HCT116 (cell line): Measurements from ENCODE around the gene FMN1. TPM values are rescaled to one million over a fixed set of nuclear protein-coding genes. Genes with fewer than 3 reads are reported as not detected.

Experiments
- ATAC-seq: fragments of 200-7000 bp; cut with Tn5 transposase; 2 replicates; pipeline ENCODE4 v1.9.1; 2020; ENCODE audit warnings: mild to moderate bottlenecking, moderate library complexity
- BruUV-seq: library from RNA; stranded (reverse); fragments of 400-500 nt; replicated peaks from 2 replicates; lab custom pipeline; 2021; lab: Mats Ljungman, UMichigan
- CTCF ChIA-PET: fragments of 300-600 bp; sonication (Branson Sonifier 250); formaldehyde crosslinking; loops from one replicate; lab custom pipeline; 2021; ENCODE audit warnings: antibody characterized with exemption; lab: Charles Lee
- POLR2A ChIA-PET: fragments of 300-600, 350-600 bp; sonication (Branson Sonifier 250); formaldehyde crosslinking; loops from one replicate; lab custom pipeline; 2021; ENCODE audit warnings: antibody characterized with exemption; lab: Charles Lee
- RAD21 ChIA-PET, 2 experiments: fragments of 300-600 bp; sonication (Branson Sonifier 250); formaldehyde crosslinking; loops; one replicate each; lab custom pipeline; 2023; ENCODE audit warnings: low total read pairs in 2 of 2; ENCODE audit not compliant: uncharacterized antibody in 2 of 2, unreplicated experiment in 2 of 2, low non-redundant PET in 1 of 2; lab: Charles Lee
- DNase-seq: peaks from one replicate; pipeline ENCODE4 v3.0.0-alpha.2; 2010; ENCODE audit warnings: low read depth, low spot score
- H2AFZ ChIP-seq: fragments of 200-600 bp; shearing (Covaris generic), sonication (generic); 2 replicates; pipeline ENCODE4 v1.6.1; 2017; ENCODE audit warnings: low read depth, mixed run types, mixed read lengths, antibody characterized with exemption, low read length; ENCODE audit not compliant: poor library complexity, severe bottlenecking
- H3K27ac ChIP-seq: 2 replicates; pipeline ENCODE4 v1.5.1; 2012; ENCODE audit warnings: low read depth, low read length
- H3K27me3 ChIP-seq: fragments of 200-600 bp; sonication (generic); 2 replicates; pipeline ENCODE4 v1.6.1; 2016; ENCODE audit warnings: mixed run types, low read length, mixed read lengths; ENCODE audit not compliant: insufficient read depth
- H3K36me3 ChIP-seq, 2 experiments: fragments of 200-500 bp in 1 of 2; fragments of 200-600 bp in 1 of 2; sonication (Bioruptor generic) in 1 of 2; sonication (generic) in 1 of 2; 2 replicates each; pipeline versions ENCODE4 v1.5.1 to v1.6.1; 2014 to 2016; ENCODE audit warnings: low read length in 2 of 2, inconsistent platforms in 1 of 2, mixed read lengths in 1 of 2, mixed run types in 1 of 2; ENCODE audit not compliant: insufficient read depth in 2 of 2, control insufficient read depth in 1 of 2
- H3K4me1 ChIP-seq, 2 experiments: fragments of 200-600 bp in 1 of 2; sonication (generic) in 1 of 2; 2 replicates each; pipeline versions ENCODE4 v1.5.1 to v1.6.1; 2012 to 2017; ENCODE audit warnings: low read length in 2 of 2, inconsistent platforms in 1 of 2, mild to moderate bottlenecking in 1 of 2, mixed read lengths in 1 of 2, mixed run types in 1 of 2, moderate library complexity in 1 of 2; ENCODE audit not compliant: insufficient read depth in 2 of 2, control insufficient read depth in 1 of 2
- H3K4me2 ChIP-seq: fragments of 200-600 bp; sonication (generic); 2 replicates; pipeline ENCODE4 v1.6.1; 2017; ENCODE audit warnings: mixed run types, low read length, mixed read lengths
- H3K4me3 ChIP-seq, 2 experiments: fragments of 200-600 bp in 1 of 2; sonication (generic) in 1 of 2; replicated peaks in 1 of 2; 2 replicates each; pipeline ENCODE4 v1.5.1; 2011 to 2016; ENCODE audit warnings: low read length in 2 of 2, control low read depth in 1 of 2, low read depth in 1 of 2, mild to moderate bottlenecking in 1 of 2, mixed read lengths in 1 of 2, mixed run types in 1 of 2
- H3K79me2 ChIP-seq: fragments of 200-600 bp; sonication (generic); 2 replicates; pipeline ENCODE4 v1.6.1; 2017; ENCODE audit warnings: mild to moderate bottlenecking, mixed run types, low read length, moderate library complexity, mixed read lengths; ENCODE audit not compliant: insufficient read depth
- H3K9ac ChIP-seq: fragments of 200-600 bp; sonication (generic); 2 replicates; pipeline ENCODE4 v1.6.1; 2016; ENCODE audit warnings: low read length, mixed read lengths
- H3K9me2 ChIP-seq: fragments of 200-600 bp; sonication (generic), shearing (Covaris generic); 2 replicates; pipeline ENCODE4 v1.6.1; 2017; ENCODE audit warnings: mixed run types, mild to moderate bottlenecking, moderate library complexity; ENCODE audit not compliant: insufficient read depth
- H3K9me3 ChIP-seq, 2 experiments: fragments of 200-500 bp in 1 of 2; fragments of 200-600 bp in 1 of 2; sonication (Bioruptor generic) in 1 of 2; sonication (generic) in 1 of 2; 2 replicates each; pipeline ENCODE4 v1.6.1; 2014 to 2017; ENCODE audit warnings: low read length in 2 of 2, mixed read lengths in 2 of 2, inconsistent platforms in 1 of 2, low read depth in 1 of 2, mild to moderate bottlenecking in 1 of 2, mixed run types in 1 of 2, moderate library complexity in 1 of 2; ENCODE audit not compliant: control insufficient read depth in 1 of 2, insufficient read depth in 1 of 2
- H4K20me1 ChIP-seq: fragments of 200-600 bp; sonication (generic), shearing (Covaris generic); 2 replicates; pipeline ENCODE4 v1.6.1; 2017; ENCODE audit warnings: mixed run types, mild to moderate bottlenecking, moderate library complexity; ENCODE audit not compliant: insufficient read depth
- ATF3 ChIP-seq: IDR thresholded peaks from 2 replicates; pipeline ENCODE4 v1.6.1; 2012
- CBX3 ChIP-seq: IDR thresholded peaks from 2 replicates; pipeline ENCODE4 v1.6.1; 2012; ENCODE audit warnings: low read depth
- CEBPB ChIP-seq: IDR thresholded peaks from 2 replicates; pipeline ENCODE4 v1.6.1; 2012; ENCODE audit warnings: low read depth
- EGR1 ChIP-seq: IDR thresholded peaks from 2 replicates; pipeline ENCODE4 v1.6.1; 2012; ENCODE audit warnings: low read depth
- ELF1 ChIP-seq: IDR thresholded peaks from 2 replicates; pipeline ENCODE4 v1.6.1; 2012; ENCODE audit warnings: low read depth, borderline replicate concordance
- EZH2 ChIP-seq: fragments of 200-600 bp; sonication (generic); IDR thresholded peaks from 2 replicates; pipeline ENCODE4 v1.6.1; 2017; ENCODE audit warnings: antibody characterized with exemption, mixed run types
- EZH2phosphoT487 ChIP-seq: fragments of 200-600 bp; IDR thresholded peaks from 2 replicates; pipeline ENCODE4 v1.6.1; 2018; ENCODE audit warnings: antibody characterized with exemption, borderline replicate concordance
- FOSL1 ChIP-seq: IDR thresholded peaks from 2 replicates; pipeline ENCODE4 v1.6.1; 2012; ENCODE audit warnings: low read depth
- JUND ChIP-seq: IDR thresholded peaks from 2 replicates; pipeline ENCODE4 v1.6.1; 2012
- MAX ChIP-seq: IDR thresholded peaks from 2 replicates; pipeline ENCODE4 v1.6.1; 2012
- POLR2A ChIP-seq: IDR thresholded peaks from 2 replicates; pipeline ENCODE4 v1.7.0; 2011; ENCODE audit warnings: borderline replicate concordance; ENCODE audit not compliant: insufficient read depth, insufficient read length; ENCODE audit errors: extremely low read depth
- REST ChIP-seq: IDR thresholded peaks from 2 replicates; pipeline ENCODE4 v1.6.1; 2012; ENCODE audit warnings: low read depth
- SIN3A ChIP-seq: IDR thresholded peaks from 2 replicates; pipeline ENCODE4 v1.6.1; 2012; ENCODE audit warnings: low read depth
- SP1 ChIP-seq: IDR thresholded peaks from 2 replicates; pipeline ENCODE4 v1.6.1; 2012; ENCODE audit warnings: low read depth
- TCF7L2 ChIP-seq: IDR thresholded peaks from 2 replicates; pipeline ENCODE4 v1.7.0; 2011; ENCODE audit warnings: borderline replicate concordance, inconsistent platforms; ENCODE audit not compliant: insufficient read depth, insufficient read length; ENCODE audit errors: extremely low read depth
- YY1 ChIP-seq: IDR thresholded peaks from 2 replicates; pipeline ENCODE4 v1.6.1; 2011; ENCODE audit warnings: low read length, low read depth, moderate library complexity, mild to moderate bottlenecking; ENCODE audit not compliant: insufficient replicate concordance; ENCODE audit errors: extremely low read depth
- ZFX ChIP-seq: fragments of 450-650 bp; IDR thresholded peaks from 2 replicates; pipeline ENCODE4 v1.6.1; 2017
- ZNF274 ChIP-seq: fragments of 200-500 bp; sonication (Bioruptor generic); IDR thresholded peaks from 2 replicates; pipeline ENCODE4 v1.6.1; 2014; ENCODE audit warnings: mild to moderate bottlenecking, low read depth, low read length, inconsistent platforms
- intact Hi-C: fragments of 100-400 bp; cut with micrococcal nuclease; formaldehyde crosslinking; loops from 2 replicates; pipeline ENCODE4 v1.10.0; 2022
- total RNA-seq: library from RNA; stranded (reverse); gene quantifications from one replicate; pipeline ENCODE4 v1.2.1, GENCODE V29; 2021; ENCODE audit not compliant: unreplicated experiment

The FMN1 gene
- total RNA-seq, 1 experiment from 2014 or later: 0.39 TPM

- ChIA-PET RAD21 (no interaction called here), CTCF (no interaction called here), POLR2A (no interaction called here)
- Histone ChIP-seq H2AFZ (no peak overlapping the region), H3K36me3 (no peaks in the 10 kb centered on the region), H3K4me3 (no peak overlapping the region), H3K4me1 (no peaks in the 10 kb centered on the region), H3K9me2 (no peaks in the 10 kb centered on the region), H3K4me2 (no peak overlapping the region), H3K9me3 (no peaks in the 10 kb centered on the region), H3K9ac (no peak overlapping the region), H3K79me2 (no peaks in the 10 kb centered on the region), H3K27me3 (no peaks in the 10 kb centered on the region), H3K27ac (no peak overlapping the region)
- DNase-seq: no peak
- intact Hi-C loops: no loop called here
- no peak for ATAC-seq
- TF ChIP-seq ATF3 (no peak), JUND (no peak), CEBPB (no peak), FOSL1 (no peak), YY1 (no peak), ZFX (no peak), TCF7L2 (no peak), POLR2A (no peak), SIN3A (no peak), ELF1 (no peak), REST (no peak), EZH2phosphoT487 (no peak), MAX (no peak), SP1 (no peak), CBX3 (no peak), EZH2 (no peak), ZNF274 (no peak), EGR1 (no peak)
- TF ChIP-seq, all 23 proteins: peak for 0
- no peaks in the 10 kb centered on the region for H4K20me1 ChIP-seq
- BruUV-seq: no TSS peak
These were observed 394.5 kb downstream of the FMN1 start for GRCh38 chr15:32799936-32800535.
